H1 (cell line): ENCODE results near the gene RNF175. TPM values are rescaled to one million over a fixed set of nuclear protein-coding genes. Genes with fewer than 3 reads are reported as not detected.

ENCODE experiments used
- CTBP2 ChIP-seq: IDR thresholded peaks from 2 replicates; pipeline ENCODE4 v1.7.0; 2011; ENCODE audit warnings: borderline replicate concordance, mild to moderate bottlenecking, moderate library complexity, mixed read lengths, low read length; ENCODE audit not compliant: insufficient read depth, insufficient read length
- JUN ChIP-seq: IDR thresholded peaks from 2 replicates; pipeline ENCODE4 v1.6.1; 2011; ENCODE audit warnings: low read depth, mild to moderate bottlenecking, improper control_type of control experiment, low read length
- JUND ChIP-seq: IDR thresholded peaks from 2 replicates; pipeline ENCODE4 v1.6.1; 2011; ENCODE audit warnings: mild to moderate bottlenecking, improper control_type of control experiment, low read length
- KDM1A ChIP-seq: fragments of 200-600, 300-600 bp; sonication (generic); IDR thresholded peaks from 2 replicates; pipeline ENCODE4 v1.7.1; 2016; ENCODE audit warnings: mild to moderate bottlenecking, low read length, borderline replicate concordance
- KDM5A ChIP-seq: fragments of 200-600 bp; IDR thresholded peaks from 2 replicates; pipeline ENCODE4 v1.7.1; 2012; ENCODE audit warnings: mild to moderate bottlenecking, low read length, inconsistent platforms, mixed read lengths
- RBBP5 ChIP-seq: IDR thresholded peaks from 2 replicates; pipeline ENCODE4 v1.7.1; 2012; ENCODE audit warnings: low read depth, mild to moderate bottlenecking, inconsistent platforms, low read length, moderate library complexity, borderline replicate concordance
- polyA plus RNA-seq, 7 experiments: library from polyadenylated mRNA; depleted of rRNA in 3 of 7; stranded (reverse) in 5 of 7; unstranded in 2 of 7; fragments of >200 nt in 5 of 7; fragments of 200-250 nt in 2 of 7; gene quantifications; 1 replicate in 5 of 7; 2 replicates in 1 of 7; 4 replicates in 1 of 7; pipeline versions ENCODE4 v1.2.1 to v1.2.3, GENCODE V29; 2011 to 2013; ENCODE audit warnings: missing spikeins in 2 of 7, mixed read lengths in 2 of 7
- total RNA-seq: library from RNA; stranded (reverse); fragmentation: NEBNext Ultra II Directional; extraction: Animal tissue kit (Norgen Biotek cat#: 25700); gene quantifications from 2 replicates; pipeline ENCODE4 v1.2.1, GENCODE V29; 2021

RNF175 gene
- total and polyA plus RNA-seq, 2 of the 8 experiments (the other 6 are each of a cell fraction or from before 2014, with no cell fraction given) = 7.9 to 9.8 TPM

DNA sequence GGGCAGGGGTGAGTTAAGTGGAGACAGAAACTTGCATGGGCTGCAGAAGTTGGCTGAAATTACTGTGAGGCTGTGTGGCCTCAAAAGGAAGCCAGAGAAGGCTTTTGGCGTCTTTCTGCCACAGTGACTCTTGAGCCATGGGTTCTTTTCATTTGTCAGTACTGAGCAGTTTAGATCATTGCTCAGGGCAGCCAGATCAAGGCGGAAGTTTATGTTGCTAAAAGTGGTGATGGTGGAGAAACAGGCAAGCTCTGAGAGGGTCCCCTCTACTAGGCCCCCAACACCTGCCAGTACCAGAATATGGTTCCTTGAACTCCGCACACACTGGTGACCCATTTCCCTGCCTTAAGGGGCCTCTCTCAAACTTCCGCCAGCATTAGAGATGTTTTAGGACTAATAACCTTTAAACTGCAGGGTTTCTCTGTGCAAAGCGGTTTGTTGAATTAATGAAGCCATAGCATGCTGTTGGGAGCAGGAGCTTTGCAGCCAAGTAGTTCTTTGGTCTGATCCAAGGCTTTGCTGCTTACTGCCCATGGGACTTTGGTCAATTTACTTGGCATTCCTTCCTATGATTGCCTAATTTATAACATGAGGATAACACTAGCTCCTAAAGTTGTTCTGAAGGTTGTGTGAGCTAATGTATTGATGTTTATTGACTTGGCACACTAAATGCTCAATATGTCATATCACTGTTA is 34.5 kb downstream of the RNF175 start (continued):
- TF ChIP-seq KDM5A (no peak), JUN (no peak), CTBP2 (no peak), JUND (no peak), RBBP5 (no peak), KDM1A (no peak)
